Transverse colon (tissue), 4 donors: ENCODE results near the gene YLPM1.

ENCODE experiments used
- CTCF ChIP-seq, 5 experiments: fragments of 200-600 bp in 3 of 5; fragments of 450-650 bp in 2 of 5; sonication (generic) in 3 of 5; IDR thresholded peaks; 1 replicate in 2 of 5; 2 replicates in 3 of 5; pipeline ENCODE4 v1.5.1; 2016 to 2017; ENCODE audit warnings: antibody characterized with exemption in 5 of 5, inconsistent platforms in 3 of 5, mild to moderate bottlenecking in 2 of 5, moderate library complexity in 1 of 5
- POLR2AphosphoS5 ChIP-seq, 3 donors: sonication (generic); formaldehyde crosslinking; IDR thresholded peaks; one replicate each; pipeline ENCODE4 v1.6.1; 2016; ENCODE audit warnings: antibody characterized with exemption in 3 of 3

GRCh38 chr14:74794947-74795346 is 31.8 kb downstream of the YLPM1 start:
- no peak for TF ChIP-seq CTCF (IDR thresholded peaks at IDR 0.05)
- no peak for TF ChIP-seq POLR2AphosphoS5 (IDR thresholded peaks at IDR 0.05)
